HepG2 (cell line): ENCODE data around the gene RUNDC1. TPM values are rescaled to one million over a fixed set of nuclear protein-coding genes. Genes with fewer than 3 reads are reported as not detected.

Source experiments
- ARNTL ChIP-seq: sonication (generic); formaldehyde crosslinking; IDR thresholded peaks from 2 replicates; pipeline ENCODE4 v1.4.0; 2020; ENCODE audit warnings: mild to moderate bottlenecking, missing genetic modification reagents
- ATF7-NPFF ChIP-seq: sonication (generic); formaldehyde crosslinking; IDR thresholded peaks from 2 replicates; pipeline ENCODE4 v1.8.1; 2023; ENCODE audit warnings: mild to moderate bottlenecking, low read depth, missing genetic modification reagents, moderate library complexity
- JUN ChIP-seq: sonication (generic); formaldehyde crosslinking; IDR thresholded peaks from 2 replicates; pipeline ENCODE4 v1.4.0; 2020; ENCODE audit warnings: mild to moderate bottlenecking, missing genetic modification reagents
- MEIS1 ChIP-seq: sonication (generic); formaldehyde crosslinking; IDR thresholded peaks from 2 replicates; pipeline ENCODE4 v1.9.0; 2021; ENCODE audit warnings: mild to moderate bottlenecking, missing genetic modification reagents, moderate library complexity, borderline replicate concordance
- NONO ChIP-seq, 2 experiments: fragments of 450-650 bp in 1 of 2; sonication (generic) in 1 of 2; formaldehyde crosslinking in 1 of 2; IDR thresholded peaks in 1 of 2; conservative IDR thresholded peaks in 1 of 2; 2 replicates each; pipeline versions ENCODE4 v1.6.1 to v1.8.0; 2017 to 2022; ENCODE audit warnings: mild to moderate bottlenecking in 1 of 2, missing genetic modification reagents in 1 of 2, moderate library complexity in 1 of 2
- ONECUT2 ChIP-seq: sonication (generic); formaldehyde crosslinking; IDR thresholded peaks from 2 replicates; pipeline ENCODE4 v1.4.0; 2020; ENCODE audit warnings: missing genetic modification reagents
- RARG ChIP-seq: sonication (generic); formaldehyde crosslinking; IDR thresholded peaks from 2 replicates; pipeline ENCODE4 v1.4.0; 2020; ENCODE audit warnings: low read depth, mild to moderate bottlenecking, missing genetic modification reagents
- RFX3 ChIP-seq: IDR thresholded peaks from 2 replicates; pipeline ENCODE4 v1.6.1; 2016; ENCODE audit warnings: missing biosample characterization, missing genetic modification reagents
- TCF12 ChIP-seq, 2 experiments: fragments of 450-650 bp in 1 of 2; sonication (generic) in 1 of 2; formaldehyde crosslinking in 1 of 2; IDR thresholded peaks; 2 replicates each; pipeline versions ENCODE4 v1.6.1 to v1.8.0; 2017 to 2022; ENCODE audit warnings: antibody characterized with exemption in 1 of 2, mild to moderate bottlenecking in 1 of 2, missing genetic modification reagents in 1 of 2, moderate library complexity in 1 of 2
- ZBTB38 ChIP-seq: sonication (generic); formaldehyde crosslinking; IDR thresholded peaks from 2 replicates; pipeline ENCODE4 v1.5.1; 2020; ENCODE audit warnings: mild to moderate bottlenecking, missing genetic modification reagents
- ZKSCAN5 ChIP-seq: sonication (generic); formaldehyde crosslinking; IDR thresholded peaks from 2 replicates; pipeline ENCODE4 v1.5.1; 2020; ENCODE audit warnings: mild to moderate bottlenecking, missing genetic modification reagents
- ZNF296 ChIP-seq: sonication (generic); formaldehyde crosslinking; conservative IDR thresholded peaks from 2 replicates; pipeline ENCODE4 v1.5.0; 2020; ENCODE audit warnings: mild to moderate bottlenecking, missing genetic modification reagents
- ZNF460 ChIP-seq: sonication (generic); formaldehyde crosslinking; IDR thresholded peaks from 2 replicates; pipeline ENCODE4 v1.5.1; 2020; ENCODE audit warnings: missing genetic modification reagents, mild to moderate bottlenecking, borderline replicate concordance
- ZNF547 ChIP-seq: sonication (generic); formaldehyde crosslinking; IDR thresholded peaks from 2 replicates; pipeline ENCODE4 v1.5.1; 2020; ENCODE audit warnings: mild to moderate bottlenecking, missing genetic modification reagents
- ZNF572 ChIP-seq: sonication (generic); formaldehyde crosslinking; IDR thresholded peaks from 2 replicates; pipeline ENCODE4 v1.5.1; 2020; ENCODE audit warnings: mild to moderate bottlenecking, missing genetic modification reagents
- ZNF615 ChIP-seq: sonication (generic); formaldehyde crosslinking; IDR thresholded peaks from 2 replicates; pipeline ENCODE4 v1.5.0; 2020; ENCODE audit warnings: mild to moderate bottlenecking, missing genetic modification reagents, borderline replicate concordance
- ZNF670 ChIP-seq: sonication (generic); formaldehyde crosslinking; IDR thresholded peaks from 2 replicates; pipeline ENCODE4 v1.8.0; 2022; ENCODE audit warnings: mild to moderate bottlenecking, missing genetic modification reagents, borderline replicate concordance
- ZNF883 ChIP-seq: sonication (generic); formaldehyde crosslinking; IDR thresholded peaks from 2 replicates; pipeline ENCODE4 v1.5.1; 2020; ENCODE audit warnings: mild to moderate bottlenecking, missing genetic modification reagents; ENCODE audit errors: not compliant biosample characterization
- polyA plus RNA-seq, 8 experiments: library from polyadenylated mRNA; depleted of rRNA in 3 of 8; stranded (reverse) in 7 of 8; unstranded in 1 of 8; fragments of >200 nt; fragmentation: Illumina TruSeq in 4 of 8; extraction: Trizol in 4 of 8; gene quantifications; 2 replicates each; pipeline versions ENCODE4 v1.2.1 to v1.2.3, GENCODE V29; 2011 to 2016; ENCODE audit warnings: low read depth in 4 of 8, missing spikeins in 1 of 8, mixed read lengths in 1 of 8; ENCODE audit not compliant: insufficient read depth in 1 of 8
- total RNA-seq, 5 experiments: library from RNA; depleted of rRNA; stranded (reverse); fragments of >200 nt; fragmentation: Illumina TruSeq; extraction: Trizol; gene quantifications; 2 replicates each; pipeline ENCODE4 v1.2.3, GENCODE V29; 2016; ENCODE audit warnings: low read depth in 1 of 5
- TF ChIP-seq, protein P1 (sequence below): sonication (generic); formaldehyde crosslinking; IDR thresholded peaks from 2 replicates; pipeline ENCODE4 v1.4.0; 2020; ENCODE audit warnings: mild to moderate bottlenecking, missing genetic modification reagents
- TF ChIP-seq, protein P2 (sequence below): sonication (generic); formaldehyde crosslinking; IDR thresholded peaks from 2 replicates; pipeline ENCODE4 v1.4.0; 2020; ENCODE audit warnings: missing genetic modification reagents

Gene RUNDC1
- total and polyA plus RNA-seq, 2 of the 13 experiments (the other 11 are each of a cell fraction or from before 2014, with no cell fraction given), result 10.3 to 11.4 TPM

DNA sequence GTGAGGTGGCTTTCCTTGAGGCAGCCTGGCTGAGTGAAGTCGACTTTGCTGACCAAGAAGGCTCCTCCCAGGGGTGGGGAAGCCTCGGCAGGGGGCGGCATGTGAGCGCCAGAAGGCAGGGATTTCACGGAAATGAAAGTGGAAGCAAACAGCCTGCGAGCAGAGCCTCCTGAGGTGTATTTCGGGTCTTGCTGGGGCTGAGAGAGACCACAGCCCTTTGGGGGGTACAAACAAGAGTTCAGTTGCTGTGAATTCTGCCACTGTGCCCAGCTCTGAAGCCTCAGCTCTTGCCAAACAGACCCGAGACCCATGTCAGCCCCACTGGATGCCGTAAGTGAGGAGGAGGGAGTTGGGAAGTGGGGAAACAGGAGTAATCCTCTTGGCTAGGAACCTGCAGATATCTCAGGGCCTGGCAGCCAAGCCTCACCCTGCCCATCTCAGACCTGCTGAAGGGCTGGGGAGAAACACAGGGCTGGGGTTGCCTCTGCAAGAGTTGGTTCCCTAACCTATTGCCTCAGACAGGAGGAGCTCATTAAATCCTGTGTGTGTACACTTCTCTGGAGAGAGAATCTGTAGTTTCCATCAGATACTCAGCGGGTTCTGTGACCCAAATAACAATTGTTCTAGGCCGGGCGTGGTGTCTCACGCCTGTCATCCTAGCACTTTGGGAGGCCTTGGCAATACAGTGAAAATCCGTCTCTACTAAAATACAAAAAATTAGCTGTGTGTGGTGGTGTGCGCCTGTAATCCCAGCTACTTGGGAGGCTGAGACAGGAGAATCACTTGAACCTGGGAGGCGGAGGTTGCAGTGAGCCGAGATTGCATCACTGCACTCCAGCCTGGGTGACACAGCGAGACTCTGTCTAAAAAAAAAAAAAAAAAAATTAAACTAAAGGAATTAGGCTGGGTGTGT is 26.5 kb downstream of the RUNDC1 start, which contains the start of gene IFI35 (continued):
- TF ChIP-seq, protein P1, sequence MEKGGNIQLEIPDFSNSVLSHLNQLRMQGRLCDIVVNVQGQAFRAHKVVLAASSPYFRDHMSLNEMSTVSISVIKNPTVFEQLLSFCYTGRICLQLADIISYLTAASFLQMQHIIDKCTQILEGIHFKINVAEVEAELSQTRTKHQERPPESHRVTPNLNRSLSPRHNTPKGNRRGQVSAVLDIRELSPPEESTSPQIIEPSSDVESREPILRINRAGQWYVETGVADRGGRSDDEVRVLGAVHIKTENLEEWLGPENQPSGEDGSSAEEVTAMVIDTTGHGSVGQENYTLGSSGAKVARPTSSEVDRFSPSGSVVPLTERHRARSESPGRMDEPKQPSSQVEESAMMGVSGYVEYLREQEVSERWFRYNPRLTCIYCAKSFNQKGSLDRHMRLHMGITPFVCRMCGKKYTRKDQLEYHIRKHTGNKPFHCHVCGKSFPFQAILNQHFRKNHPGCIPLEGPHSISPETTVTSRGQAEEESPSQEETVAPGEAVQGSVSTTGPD (CRISPR knock-in tag), result no peak
- TF ChIP-seq NONO (IDR thresholded peaks at IDR 0.05), result no peak
- TF ChIP-seq NONO (CRISPR knock-in tag; conservative IDR thresholded peaks at IDR 0.05), result no peak
- no peak for TF ChIP-seq ZNF572 (CRISPR knock-in tag)
- peak; percentile 43; the same call in 1 of the 2 replicates for TF ChIP-seq ARNTL (CRISPR knock-in tag)
- peak; percentile 32; the same call in 1 of the 2 replicates for TF ChIP-seq MEIS1 (CRISPR knock-in tag)
- TF ChIP-seq ZNF547 (CRISPR knock-in tag), result peak; percentile 67; the same call in 1 of the 2 replicates
- TF ChIP-seq ZKSCAN5 (CRISPR knock-in tag), result no peak; the same call in 1 of the 2 replicates
- peak; percentile 57; the same call in 1 of the 2 replicates for TF ChIP-seq ZNF670
- peak; percentile 70 for TF ChIP-seq ZBTB38 (CRISPR knock-in tag)
- TF ChIP-seq, protein P2, sequence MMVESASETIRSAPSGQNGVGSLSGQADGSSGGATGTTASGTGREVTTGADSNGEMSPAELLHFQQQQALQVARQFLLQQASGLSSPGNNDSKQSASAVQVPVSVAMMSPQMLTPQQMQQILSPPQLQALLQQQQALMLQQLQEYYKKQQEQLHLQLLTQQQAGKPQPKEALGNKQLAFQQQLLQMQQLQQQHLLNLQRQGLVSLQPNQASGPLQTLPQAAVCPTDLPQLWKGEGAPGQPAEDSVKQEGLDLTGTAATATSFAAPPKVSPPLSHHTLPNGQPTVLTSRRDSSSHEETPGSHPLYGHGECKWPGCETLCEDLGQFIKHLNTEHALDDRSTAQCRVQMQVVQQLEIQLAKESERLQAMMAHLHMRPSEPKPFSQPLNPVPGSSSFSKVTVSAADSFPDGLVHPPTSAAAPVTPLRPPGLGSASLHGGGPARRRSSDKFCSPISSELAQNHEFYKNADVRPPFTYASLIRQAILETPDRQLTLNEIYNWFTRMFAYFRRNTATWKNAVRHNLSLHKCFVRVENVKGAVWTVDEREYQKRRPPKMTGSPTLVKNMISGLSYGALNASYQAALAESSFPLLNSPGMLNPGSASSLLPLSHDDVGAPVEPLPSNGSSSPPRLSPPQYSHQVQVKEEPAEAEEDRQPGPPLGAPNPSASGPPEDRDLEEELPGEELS (CRISPR knock-in tag), result peak; percentile 56; the same call in 1 of the 2 replicates
- no peak for TF ChIP-seq ATF7-NPFF
- no peak for TF ChIP-seq RARG (CRISPR knock-in tag)
- no peak; the same call in 1 of the 2 replicates for TF ChIP-seq ZNF296 (CRISPR knock-in tag)
- no peak for TF ChIP-seq ZNF883 (CRISPR knock-in tag)
- TF ChIP-seq TCF12 (IDR thresholded peaks at IDR 0.05), result no peak
- TF ChIP-seq TCF12 (CRISPR knock-in tag; IDR thresholded peaks at IDR 0.05), result no peak
- no peak for TF ChIP-seq ONECUT2 (CRISPR knock-in tag)
- no peak for TF ChIP-seq JUN
- TF ChIP-seq ZNF460, result peak; percentile 98
- no peak for TF ChIP-seq RFX3 (CRISPR knock-in tag)
- TF ChIP-seq ZNF615, result no peak
